ENCODE data around the gene BBS9.

BBS9 gene

DNA sequence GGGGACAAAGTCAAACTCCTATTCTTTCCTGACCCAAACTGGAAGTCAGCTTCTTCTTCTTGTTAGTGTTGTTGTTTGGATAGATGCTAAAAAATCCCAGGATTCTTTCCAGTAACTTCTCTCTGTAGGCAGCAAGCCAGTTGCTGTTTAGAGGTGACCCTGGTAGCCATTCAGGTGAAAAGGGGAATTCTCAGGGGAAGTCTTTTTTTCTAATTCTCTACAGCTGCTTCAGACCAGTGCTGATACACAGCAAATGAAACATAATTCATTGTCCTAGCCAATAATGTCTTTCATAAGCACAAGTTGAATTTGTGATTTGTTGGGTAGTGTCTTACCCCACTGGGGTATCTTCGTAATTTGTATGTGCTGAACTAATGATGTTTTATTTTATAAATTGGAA lies 357.3 kb downstream of the BBS9 start:
- no peak for DNase-seq (ENCODE audit: extremely low read depth, low read depth)
- TF ChIP-seq, protein P1, sequence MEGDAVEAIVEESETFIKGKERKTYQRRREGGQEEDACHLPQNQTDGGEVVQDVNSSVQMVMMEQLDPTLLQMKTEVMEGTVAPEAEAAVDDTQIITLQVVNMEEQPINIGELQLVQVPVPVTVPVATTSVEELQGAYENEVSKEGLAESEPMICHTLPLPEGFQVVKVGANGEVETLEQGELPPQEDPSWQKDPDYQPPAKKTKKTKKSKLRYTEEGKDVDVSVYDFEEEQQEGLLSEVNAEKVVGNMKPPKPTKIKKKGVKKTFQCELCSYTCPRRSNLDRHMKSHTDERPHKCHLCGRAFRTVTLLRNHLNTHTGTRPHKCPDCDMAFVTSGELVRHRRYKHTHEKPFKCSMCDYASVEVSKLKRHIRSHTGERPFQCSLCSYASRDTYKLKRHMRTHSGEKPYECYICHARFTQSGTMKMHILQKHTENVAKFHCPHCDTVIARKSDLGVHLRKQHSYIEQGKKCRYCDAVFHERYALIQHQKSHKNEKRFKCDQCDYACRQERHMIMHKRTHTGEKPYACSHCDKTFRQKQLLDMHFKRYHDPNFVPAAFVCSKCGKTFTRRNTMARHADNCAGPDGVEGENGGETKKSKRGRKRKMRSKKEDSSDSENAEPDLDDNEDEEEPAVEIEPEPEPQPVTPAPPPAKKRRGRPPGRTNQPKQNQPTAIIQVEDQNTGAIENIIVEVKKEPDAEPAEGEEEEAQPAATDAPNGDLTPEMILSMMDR (IDR thresholded peaks at IDR 0.05; ENCODE audit: low read depth, low read length, missing control alignments) = no peak

GRCh38 chr7:33487998-33488682 lies 358.8 kb downstream of the BBS9 start:
- H3K4me3 ChIP-seq (replicated peaks; ENCODE audit: low read depth, low read length) = no peak overlapping the region
- TF ChIP-seq, protein P1 (IDR thresholded peaks at IDR 0.05; ENCODE audit: low read depth, low read length, missing control alignments) = no peak
- DNase-seq (ENCODE audit: extremely low read depth, low read depth) = no peak

More for the DNA sequence above, 357.3 kb downstream of the BBS9 start:
- H3K4me3 ChIP-seq (replicated peaks; ENCODE audit: low read depth, low read length) = no peak overlapping the region

DNA sequence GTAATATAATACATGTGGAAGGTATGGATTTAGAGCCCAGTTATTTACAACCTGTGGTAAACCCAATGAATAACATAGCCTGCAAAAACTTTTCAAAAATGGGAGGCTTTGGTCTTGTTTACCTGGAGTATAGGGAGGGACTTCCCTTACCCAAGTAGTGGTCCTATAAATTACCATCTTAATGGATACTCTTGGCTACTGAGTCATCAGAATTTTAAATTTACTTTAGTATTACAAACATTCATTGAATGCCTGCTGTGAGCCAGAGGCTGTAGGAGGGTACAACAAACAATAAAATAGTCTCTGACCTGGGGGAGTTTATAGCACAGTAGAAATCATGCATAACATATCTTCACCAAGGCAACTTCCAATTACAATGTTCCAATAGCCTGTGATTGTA lies 365.1 kb downstream of the BBS9 start:
- no peak for DNase-seq (ENCODE audit: extremely low read depth, low read depth)
- TF ChIP-seq, protein P1 (IDR thresholded peaks at IDR 0.05; ENCODE audit: low read depth, low read length, missing control alignments) = no peak
- H3K4me3 ChIP-seq (replicated peaks; ENCODE audit: low read depth, low read length) = no peak overlapping the region

GRCh38 chr7:33495207-33495606 lies 365.8 kb downstream of the BBS9 start:
- no peak overlapping the region for H3K4me3 ChIP-seq (replicated peaks; ENCODE audit: low read depth, low read length)
- TF ChIP-seq, protein P1 (IDR thresholded peaks at IDR 0.05; ENCODE audit: low read depth, low read length, missing control alignments) = no peak
- DNase-seq (ENCODE audit: extremely low read depth, low read depth) = no peak

DNA sequence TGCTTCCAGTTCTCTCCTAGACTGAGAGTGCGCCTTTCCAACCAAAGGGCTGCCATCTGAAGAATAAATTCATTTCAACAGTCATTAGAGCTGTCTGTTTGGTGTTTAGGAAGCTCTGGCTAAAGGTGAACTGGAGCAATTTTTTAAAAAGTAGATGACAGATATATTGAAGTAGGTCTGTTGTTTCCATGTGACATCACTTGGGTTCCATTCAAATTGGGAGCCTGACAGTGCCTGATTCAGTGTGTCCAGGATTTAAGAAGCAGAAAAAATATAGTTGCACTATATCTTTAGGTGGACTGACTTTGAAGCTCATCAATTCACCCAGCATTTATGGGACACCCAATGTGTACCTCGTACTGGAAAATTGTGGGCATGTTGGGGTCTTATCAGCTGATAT lies 367.7 kb downstream of the BBS9 start:
- H3K4me3 ChIP-seq (replicated peaks; ENCODE audit: low read depth, low read length) = no peak overlapping the region
- TF ChIP-seq, protein P1 (IDR thresholded peaks at IDR 0.05; ENCODE audit: low read depth, low read length, missing control alignments) = no peak
- DNase-seq (ENCODE audit: extremely low read depth, low read depth) = no peak

DNA sequence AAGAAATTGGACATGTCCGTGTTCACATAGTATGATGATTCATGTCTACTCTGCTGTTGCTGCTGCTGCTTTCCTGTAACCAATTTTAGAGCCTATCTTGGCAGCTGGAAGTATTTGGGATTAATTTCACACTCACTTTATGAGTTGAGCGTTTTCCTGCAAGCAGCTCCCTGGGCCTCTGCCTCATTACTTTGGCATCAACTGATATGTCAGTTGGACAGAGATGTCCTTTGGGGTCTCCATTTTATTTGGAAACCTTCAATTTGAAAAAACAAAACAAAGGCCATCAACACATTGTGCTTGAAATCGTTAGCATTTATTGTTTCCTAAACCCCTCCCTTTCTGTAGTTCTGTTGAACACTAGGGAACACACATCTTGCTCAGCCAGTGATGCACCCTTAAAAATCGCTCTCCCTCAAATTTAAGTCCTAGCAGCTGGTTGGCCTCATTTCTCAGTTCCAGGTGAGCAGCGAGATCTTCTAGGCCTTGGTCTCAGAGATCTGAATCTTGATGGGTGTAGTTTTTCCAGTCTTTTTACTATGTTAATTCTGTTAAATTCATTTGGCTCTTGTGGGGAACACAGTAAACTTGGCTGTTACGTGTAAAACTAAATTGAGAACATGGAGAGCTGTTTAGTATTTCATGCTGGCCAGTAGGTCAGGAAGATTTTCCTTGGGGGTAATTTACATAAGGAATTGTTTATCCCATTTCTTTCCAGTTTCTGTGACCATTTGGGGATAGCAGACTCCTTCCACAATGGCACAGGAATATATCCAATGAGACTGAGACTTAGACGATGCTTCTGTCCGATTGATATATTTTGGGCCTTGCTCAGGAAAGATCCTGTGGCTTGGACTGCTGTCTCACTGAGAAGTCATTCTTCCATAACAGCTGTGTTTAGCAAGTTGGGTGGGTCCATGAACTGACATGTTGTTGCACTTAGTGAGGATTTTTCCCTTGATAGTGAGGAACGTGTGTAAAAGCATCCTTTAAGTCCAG lies 371.6 kb downstream of the BBS9 start:
- peak; percentile 11 for DNase-seq (ENCODE audit: extremely low read depth, low read depth)
- TF ChIP-seq, protein P1 (IDR thresholded peaks at IDR 0.05; ENCODE audit: low read depth, low read length, missing control alignments) = no peak
- no peak overlapping the region for H3K4me3 ChIP-seq (replicated peaks; ENCODE audit: low read depth, low read length)

Data from HFF-Myc (cell line).